Left ventricle myocardium inferior (tissue), 1 donor: Measurements from ENCODE around the gene ZNF358. TPM values are rescaled to one million over a fixed set of nuclear protein-coding genes. Genes with fewer than 3 reads are reported as not detected.

ENCODE experiments used
- DNase-seq: peaks from one replicate; pipeline ENCODE4 v3.0.0-alpha.2; 2020
- H3K27ac ChIP-seq: fragments of 200-600 bp; replicated peaks from 2 replicates; pipeline ENCODE4 v1.8.0; 2021
- H3K27me3 ChIP-seq: fragments of 200-600 bp; 2 replicates; pipeline ENCODE4 v1.8.0; 2021; ENCODE audit warnings: low read depth
- H3K36me3 ChIP-seq: fragments of 200-600 bp; 2 replicates; pipeline ENCODE4 v1.8.0; 2021
- H3K4me1 ChIP-seq: fragments of 200-600 bp; 2 replicates; pipeline ENCODE4 v1.8.0; 2021
- H3K4me3 ChIP-seq: fragments of 200-600 bp; 2 replicates; pipeline ENCODE4 v1.8.0; 2021; ENCODE audit warnings: mild to moderate bottlenecking, moderate library complexity
- H3K9me3 ChIP-seq: fragments of 200-600 bp; replicated peaks from 2 replicates; pipeline ENCODE4 v1.8.0; 2021
- CTCF ChIP-seq: fragments of 200-600 bp; IDR thresholded peaks from 2 replicates; pipeline ENCODE4 v1.8.0; 2021; ENCODE audit warnings: antibody characterized with exemption, mild to moderate bottlenecking, borderline replicate concordance
- intact Hi-C: fragments of 100-400 bp; cut with micrococcal nuclease; formaldehyde crosslinking; loops from one replicate; pipeline ENCODE4 v1.11.0; 2022
- total RNA-seq: library from RNA; stranded (reverse); fragmentation: NEBNext Ultra II Directional; extraction: Animal tissue kit (Norgen Biotek cat#: 25700); gene quantifications from one replicate; pipeline ENCODE4 v1.2.1, GENCODE V29; 2021
- donor health status: DM: no; HTN: yes; CAD: no; lungs with severe emphysema.

ZNF358 gene
- total RNA-seq, 1 donor from 2014 or later, result 88.5 TPM

DNA sequence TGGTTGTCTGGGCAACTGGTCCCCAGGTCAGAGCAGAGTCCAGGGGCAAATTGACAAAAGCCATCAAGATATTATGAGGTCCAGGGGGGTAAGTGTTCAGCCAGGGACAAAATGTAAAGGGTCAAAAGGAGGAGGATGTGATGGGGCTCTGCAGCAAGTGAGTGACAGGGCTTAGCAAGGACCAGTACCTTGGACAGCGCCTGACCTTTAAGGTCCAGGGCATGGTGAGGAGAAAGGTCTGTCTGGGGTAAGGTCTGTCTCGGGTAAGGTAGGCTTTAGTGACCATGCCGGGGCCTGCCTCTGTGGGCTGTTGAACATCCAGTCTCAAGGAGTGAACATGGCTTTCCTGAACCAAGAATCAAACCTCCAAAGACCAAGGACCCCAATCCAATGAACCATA, 6.3 kb upstream of the ZNF358 start:
- TF ChIP-seq CTCF, result no peak
- intact Hi-C loops, result no loop called here

GRCh38 chr19:7512400-7512851, 3.5 kb upstream of the ZNF358 start:
- no peak overlapping the region for H3K4me3 ChIP-seq
- H3K9me3 ChIP-seq, result no peaks in the 10 kb centered on the region
- intact Hi-C loops, result no loop called here

More for the DNA sequence above, 6.3 kb upstream of the ZNF358 start:
- Histone ChIP-seq H3K9me3 (no peaks in the 10 kb centered on the region), H3K27me3 (peaks cover 17% of the 10 kb centered on the region), H3K27ac (no peak overlapping the region), H3K4me3 (no peak overlapping the region), H3K36me3 (no peaks in the 10 kb centered on the region), H3K4me1 (peaks cover 10% of the 10 kb centered on the region)
- no peak for DNase-seq

DNA sequence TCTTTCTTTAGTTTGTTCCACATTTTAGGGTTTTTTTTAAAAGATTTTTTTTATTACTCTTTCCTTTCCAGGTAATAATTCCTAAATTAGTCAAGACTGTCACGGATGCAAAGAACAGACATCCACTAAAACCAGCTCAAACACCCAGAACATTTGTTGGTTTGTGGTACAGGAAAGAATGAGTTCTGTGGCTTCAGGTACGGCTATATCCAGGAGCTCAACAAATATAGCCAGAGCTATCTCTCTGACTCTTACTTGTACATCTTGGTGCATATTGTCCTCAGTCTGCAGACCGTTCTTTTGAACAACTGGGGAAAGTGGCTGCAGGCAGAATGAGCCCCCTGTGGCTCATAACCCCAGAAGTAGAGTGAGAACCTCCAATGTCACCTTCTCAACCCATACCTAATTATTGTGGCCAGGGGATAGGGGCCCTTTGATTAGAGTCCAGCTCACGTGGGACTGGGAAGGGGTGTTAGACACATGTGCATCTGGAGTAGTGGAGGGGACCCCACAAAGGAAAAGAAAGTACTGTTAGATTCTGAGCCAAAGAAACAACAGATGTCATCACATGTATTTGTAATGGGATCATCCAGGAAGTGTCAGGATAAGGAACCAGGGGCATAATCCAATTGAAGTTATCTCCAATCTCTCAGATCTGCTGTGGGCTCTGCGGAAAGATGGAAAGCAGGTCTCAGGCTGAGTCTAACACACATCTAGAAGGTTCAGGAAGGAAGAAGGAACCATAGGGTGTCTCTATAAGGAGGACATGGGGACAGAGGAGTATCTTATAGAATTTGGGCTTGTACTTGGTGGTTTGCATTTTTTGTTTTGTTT, 1.9 kb upstream of the ZNF358 start:
- Histone ChIP-seq H3K36me3 (peaks cover under 1% of the 10 kb centered on the region), H3K4me3 (no peak overlapping the region), H3K27ac (peak overlapping the region; percentile 94), H3K4me1 (peaks cover 25% of the 10 kb centered on the region), H3K27me3 (no peaks in the 10 kb centered on the region), H3K9me3 (no peaks in the 10 kb centered on the region)
- intact Hi-C loops, result no loop called here
- no peak for DNase-seq
- no peak for TF ChIP-seq CTCF

More at GRCh38 chr19:7512400-7512851, 3.5 kb upstream of the ZNF358 start:
- no peak for TF ChIP-seq CTCF
- Histone ChIP-seq H3K27me3 (no peaks in the 10 kb centered on the region), H3K27ac (no peak overlapping the region), H3K36me3 (no peaks in the 10 kb centered on the region), H3K4me1 (peaks cover 23% of the 10 kb centered on the region)
- no peak for DNase-seq

DNA sequence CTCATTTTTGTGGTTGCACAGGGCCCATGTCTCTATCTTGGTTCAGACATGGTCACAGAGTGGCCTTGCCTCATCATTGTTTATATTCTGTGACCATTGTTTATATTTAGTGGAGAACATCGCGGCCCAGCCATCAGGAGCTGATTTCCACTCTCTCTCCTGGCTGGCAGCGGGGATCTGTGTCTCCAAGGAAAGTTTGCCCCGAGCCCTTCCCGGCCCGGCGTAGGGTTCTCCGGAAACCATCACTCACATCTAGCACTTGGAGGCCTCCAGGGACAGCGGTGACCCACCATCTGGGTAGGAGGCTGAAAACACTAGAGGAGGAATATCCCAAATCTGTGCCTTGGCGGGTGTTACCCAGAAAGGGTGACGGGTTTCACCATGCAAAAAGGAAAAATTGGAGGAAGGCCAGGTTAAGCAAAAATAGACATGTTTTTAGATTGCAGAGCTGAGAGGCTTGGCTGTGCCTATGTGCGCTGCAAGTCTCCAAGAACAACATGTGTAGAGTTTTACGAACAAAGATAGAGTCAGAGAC, 726 bp upstream of the ZNF358 start:
- H3K36me3 ChIP-seq, result peaks cover 12% of the 10 kb centered on the region
- no peak for DNase-seq
- intact Hi-C loops, result no loop called here
- peak overlapping the region; percentile 94 for H3K27ac ChIP-seq
- no peaks in the 10 kb centered on the region for H3K9me3 ChIP-seq
- H3K4me1 ChIP-seq, result peaks cover 25% of the 10 kb centered on the region
- peak overlapping the region; percentile 90 for H3K4me3 ChIP-seq
- H3K27me3 ChIP-seq, result no peaks in the 10 kb centered on the region
- no peak for TF ChIP-seq CTCF

DNA sequence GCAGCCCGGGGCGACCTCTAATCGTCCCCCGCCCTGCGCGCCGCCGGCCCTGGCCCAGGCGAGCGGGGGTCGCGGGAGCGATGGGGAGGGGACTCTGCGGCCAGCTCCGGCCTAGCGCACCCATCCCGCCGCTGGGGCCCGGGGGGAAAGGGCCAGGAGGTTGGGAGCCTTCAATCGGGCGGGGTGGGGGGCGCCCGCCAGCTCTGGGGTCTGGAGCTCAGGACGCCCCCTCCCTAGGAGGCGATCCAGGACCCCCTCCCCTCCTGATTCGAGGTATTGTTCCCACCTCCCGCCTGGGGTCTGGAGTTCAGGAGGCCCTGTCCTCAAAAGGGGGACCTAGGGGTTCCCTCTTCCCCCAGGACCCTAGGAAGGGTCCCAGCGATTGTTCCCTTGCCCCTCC, 430 bp downstream of the ZNF358 start:
- no peaks in the 10 kb centered on the region for H3K27me3 ChIP-seq
- H3K27ac ChIP-seq, result peak overlapping the region; percentile 94
- H3K9me3 ChIP-seq, result no peaks in the 10 kb centered on the region
- H3K4me3 ChIP-seq, result peak overlapping the region; percentile 90
- no peak for DNase-seq
- H3K4me1 ChIP-seq, result peaks cover 32% of the 10 kb centered on the region
- no peak for TF ChIP-seq CTCF
- intact Hi-C loops, result no loop called here
- peaks cover 13% of the 10 kb centered on the region for H3K36me3 ChIP-seq
